ENCODE results near the gene COMTD1. TPM values are rescaled to one million over a fixed set of nuclear protein-coding genes. Genes with fewer than 3 reads are reported as not detected.
A peak's percentile ranks its signal among the peaks of the same experiment; 100 is the strongest.
"Not testable (repeated sequence)": the region's sequence is repeated elsewhere in the genome, so short reads cannot be mapped to it uniquely, and the experiment has no call there.

The COMTD1 gene
- total RNA-seq, 2 donors from 2014 or later: 26.8 to 49.3 TPM

DNA sequence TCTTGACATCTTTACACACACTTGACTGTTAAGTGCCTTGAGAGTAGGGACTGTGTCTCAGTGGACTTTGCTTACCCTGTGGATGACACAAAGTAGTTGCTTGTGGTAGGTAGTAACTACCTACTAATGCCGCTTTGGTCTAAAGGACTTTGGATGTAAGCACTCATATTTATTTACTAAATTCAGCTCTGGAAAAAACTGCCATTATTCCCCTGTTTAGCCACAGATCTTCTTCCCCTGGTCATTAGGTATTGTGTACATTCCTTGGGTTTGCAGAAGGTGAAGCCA lies 28.0 kb downstream of the COMTD1 start:
- intact Hi-C loops (cut with DNase I): no loop called here
- DNase-seq (ENCODE audit: low spot score): no peak
- 75% methylated on average over 1 of the region's 1 CpG for WGBS
- TF ChIP-seq POLR2AphosphoS5 (IDR thresholded peaks at IDR 0.05) (no peak), POLR2A (IDR thresholded peaks at IDR 0.05) (no peak), CTCF (IDR thresholded peaks at IDR 0.05) (no peak)
- no peak overlapping the region for H3K4me3 ChIP-seq
- no peaks in the 10 kb centered on the region for H3K27me3 ChIP-seq (replicated peaks; ENCODE audit: insufficient read depth)
- peaks cover 5% of the 10 kb centered on the region for H3K4me1 ChIP-seq (replicated peaks)
- no peaks in the 10 kb centered on the region for H3K9me3 ChIP-seq
- H3K27ac ChIP-seq: no peak overlapping the region
- H3K36me3 ChIP-seq: no peaks in the 10 kb centered on the region

- Histone ChIP-seq H3K36me3 (no peaks in the 10 kb centered on the region), H3K27me3 (replicated peaks; ENCODE audit: insufficient read depth) (no peaks in the 10 kb centered on the region), H3K27ac (no peak overlapping the region), H3K4me3 (no peak overlapping the region), H3K4me1 (replicated peaks) (peaks cover 5% of the 10 kb centered on the region), H3K9me3 (no peaks in the 10 kb centered on the region)
- DNase-seq (ENCODE audit: low spot score): no peak
- 77% methylated on average over 13 of the region's 13 CpGs for WGBS
- intact Hi-C loops (cut with DNase I): no loop called here
- TF ChIP-seq CTCF (IDR thresholded peaks at IDR 0.05): no peak
- no peak for TF ChIP-seq POLR2A (IDR thresholded peaks at IDR 0.05)
- no peak for TF ChIP-seq POLR2AphosphoS5 (IDR thresholded peaks at IDR 0.05)
Measured at GRCh38 chr10:75207079-75207856, 28.5 kb downstream of the COMTD1 start.

- H3K27me3 ChIP-seq (replicated peaks; ENCODE audit: insufficient read depth); DNase-seq (ENCODE audit: low spot score); H3K27ac ChIP-seq; H3K4me3 ChIP-seq; H3K4me1 ChIP-seq (replicated peaks); intact Hi-C loops (cut with DNase I); H3K36me3 ChIP-seq; H3K9me3 ChIP-seq: not testable (repeated sequence)
- WGBS: 83% methylated on average over 14 of the region's 14 CpGs
Measured at GRCh38 chr10:75206638-75207037, 29.1 kb downstream of the COMTD1 start.

- WGBS: 92% methylated on average over 2 of the region's 2 CpGs
- TF ChIP-seq POLR2AphosphoS5 (IDR thresholded peaks at IDR 0.05) (no peak), CTCF (IDR thresholded peaks at IDR 0.05) (no peak), POLR2A (IDR thresholded peaks at IDR 0.05) (no peak)
- intact Hi-C loops (cut with DNase I): no loop called here
- no peaks in the 10 kb centered on the region for H3K27me3 ChIP-seq (replicated peaks; ENCODE audit: insufficient read depth)
- no peak overlapping the region for H3K27ac ChIP-seq
- no peak overlapping the region for H3K4me3 ChIP-seq
- no peaks in the 10 kb centered on the region for H3K9me3 ChIP-seq
- no peak for DNase-seq (ENCODE audit: low spot score)
- no peaks in the 10 kb centered on the region for H3K4me1 ChIP-seq (replicated peaks)
- no peaks in the 10 kb centered on the region for H3K36me3 ChIP-seq
Measured at GRCh38 chr10:75205908-75206307, 29.8 kb downstream of the COMTD1 start.

GRCh38 chr10:75203724-75204123 lies 32.0 kb downstream of the COMTD1 start:
- Histone ChIP-seq H3K4me3 (no peak overlapping the region), H3K9me3 (no peaks in the 10 kb centered on the region), H3K27ac (no peak overlapping the region), H3K4me1 (replicated peaks) (no peaks in the 10 kb centered on the region), H3K27me3 (replicated peaks; ENCODE audit: insufficient read depth) (no peaks in the 10 kb centered on the region), H3K36me3 (no peaks in the 10 kb centered on the region)
- WGBS: 93% methylated on average over 5 of the region's 5 CpGs
- DNase-seq (ENCODE audit: low spot score): no peak
- intact Hi-C loops (cut with DNase I): no loop called here
- no peak for TF ChIP-seq POLR2A (IDR thresholded peaks at IDR 0.05)
- TF ChIP-seq POLR2AphosphoS5 (IDR thresholded peaks at IDR 0.05): no peak
- TF ChIP-seq CTCF (IDR thresholded peaks at IDR 0.05): no peak

DNA sequence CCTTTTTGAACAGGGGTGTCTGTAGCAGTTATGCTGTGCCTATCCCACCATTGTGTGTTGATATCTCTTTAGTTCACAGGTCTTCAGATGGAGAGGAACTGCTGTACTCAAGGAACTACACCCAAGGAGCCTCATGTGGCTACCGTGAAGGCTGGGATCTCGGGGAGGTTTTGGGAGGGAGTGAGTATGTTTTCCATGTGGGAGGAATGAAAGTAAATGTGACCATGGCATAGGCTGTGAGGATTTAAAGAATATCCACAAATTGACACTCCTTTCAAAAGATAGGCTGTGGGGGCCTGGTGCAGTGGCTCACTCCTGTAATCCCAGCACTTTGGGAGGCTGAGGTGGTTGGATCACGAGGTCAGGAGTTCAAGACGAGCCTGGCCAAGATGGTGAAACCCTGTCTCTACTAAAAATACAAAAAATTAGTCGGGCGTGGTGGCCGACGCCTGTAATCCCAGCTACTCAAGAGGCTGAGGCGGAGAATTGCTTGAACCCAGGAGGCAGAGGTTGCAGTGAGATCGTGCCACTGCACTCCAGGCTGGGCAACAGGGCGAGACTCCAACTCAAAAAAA lies 32.6 kb downstream of the COMTD1 start:
- intact Hi-C loops (cut with DNase I); H3K9me3 ChIP-seq; H3K36me3 ChIP-seq; H3K4me1 ChIP-seq (replicated peaks); DNase-seq (ENCODE audit: low spot score); H3K27me3 ChIP-seq (replicated peaks; ENCODE audit: insufficient read depth); H3K4me3 ChIP-seq: not testable (repeated sequence)
- WGBS: 85% methylated on average over 11 of the region's 11 CpGs
- H3K27ac ChIP-seq: peak overlapping the region; percentile 12 to 16

All from prostate gland (tissue), 2 donors.